Gastroesophageal sphincter (tissue), 3 donors: ENCODE results near the gene ST3GAL5.

Experiments
- POLR2AphosphoS5 ChIP-seq: sonication (generic); formaldehyde crosslinking; IDR thresholded peaks from one replicate; pipeline ENCODE4 v1.6.1; 2017; ENCODE audit warnings: antibody characterized with exemption
- TF ChIP-seq, protein P1 (sequence below), 4 experiments: fragments of 200-600 bp in 2 of 4; fragments of 450-650 bp in 2 of 4; sonication (generic) in 1 of 4; IDR thresholded peaks; one replicate each; pipeline ENCODE4 v1.5.1; 2017 to 2019; ENCODE audit warnings: antibody characterized with exemption in 4 of 4, mild to moderate bottlenecking in 2 of 4, moderate library complexity in 2 of 4

- no peak for TF ChIP-seq POLR2AphosphoS5
- TF ChIP-seq, protein P1, sequence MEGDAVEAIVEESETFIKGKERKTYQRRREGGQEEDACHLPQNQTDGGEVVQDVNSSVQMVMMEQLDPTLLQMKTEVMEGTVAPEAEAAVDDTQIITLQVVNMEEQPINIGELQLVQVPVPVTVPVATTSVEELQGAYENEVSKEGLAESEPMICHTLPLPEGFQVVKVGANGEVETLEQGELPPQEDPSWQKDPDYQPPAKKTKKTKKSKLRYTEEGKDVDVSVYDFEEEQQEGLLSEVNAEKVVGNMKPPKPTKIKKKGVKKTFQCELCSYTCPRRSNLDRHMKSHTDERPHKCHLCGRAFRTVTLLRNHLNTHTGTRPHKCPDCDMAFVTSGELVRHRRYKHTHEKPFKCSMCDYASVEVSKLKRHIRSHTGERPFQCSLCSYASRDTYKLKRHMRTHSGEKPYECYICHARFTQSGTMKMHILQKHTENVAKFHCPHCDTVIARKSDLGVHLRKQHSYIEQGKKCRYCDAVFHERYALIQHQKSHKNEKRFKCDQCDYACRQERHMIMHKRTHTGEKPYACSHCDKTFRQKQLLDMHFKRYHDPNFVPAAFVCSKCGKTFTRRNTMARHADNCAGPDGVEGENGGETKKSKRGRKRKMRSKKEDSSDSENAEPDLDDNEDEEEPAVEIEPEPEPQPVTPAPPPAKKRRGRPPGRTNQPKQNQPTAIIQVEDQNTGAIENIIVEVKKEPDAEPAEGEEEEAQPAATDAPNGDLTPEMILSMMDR (IDR thresholded peaks at IDR 0.05) = no peak
These were observed 35.2 kb downstream of the ST3GAL5 start for GRCh38 chr2:85853499-85854165.
